CD4-positive, alpha-beta T cell (primary cell): ENCODE data around the gene LRRC72. TPM values are rescaled to one million over a fixed set of nuclear protein-coding genes. Genes with fewer than 3 reads are reported as not detected.
"Not testable (repeated sequence)": the region's sequence is repeated elsewhere in the genome, so short reads cannot be mapped to it uniquely, and the experiment has no call there.

ENCODE experiments used
- ATAC-seq: fragments of 200-7000 bp; cut with Tn5 transposase; one replicate; pipeline ENCODE4 v1.10.0; 2022; ENCODE audit warnings: mild to moderate bottlenecking; ENCODE audit not compliant: poor library complexity
- CTCF ChIA-PET: fragments of 350-600 bp; sonication (Branson Sonifier 250); formaldehyde crosslinking; loops from one replicate; lab custom pipeline; 2021; ENCODE audit warnings: antibody characterized with exemption, inconsistent platforms; lab: Charles Lee
- POLR2A ChIA-PET: fragments of 350-600 bp; sonication (Branson Sonifier 250); formaldehyde crosslinking; loops from one replicate; lab custom pipeline; 2021; ENCODE audit warnings: antibody characterized with exemption, inconsistent platforms; lab: Charles Lee
- DNase-seq, 14 experiments: peaks; one replicate each; pipeline ENCODE4 v3.0.0-alpha.2; 2013 to 2020; ENCODE audit warnings: mixed read lengths in 2 of 14
- H3K27ac ChIP-seq, 2 donors: one replicate each; pipeline versions ENCODE4 v1.5.1 to v1.7.0; 2013; ENCODE audit warnings: low read length in 2 of 2, low read depth in 1 of 2, mild to moderate bottlenecking in 1 of 2
- H3K27me3 ChIP-seq, 2 experiments: 1 replicate in 1 of 2; 2 replicates in 1 of 2; pipeline versions ENCODE4 v1.6.1 to v1.7.0; 2013; ENCODE audit warnings: low read length in 2 of 2, control low read depth in 1 of 2, mild to moderate bottlenecking in 1 of 2, moderate library complexity in 1 of 2; ENCODE audit not compliant: insufficient read depth in 2 of 2, control insufficient read depth in 1 of 2
- H3K36me3 ChIP-seq: one replicate; pipeline ENCODE4 v1.6.1; 2013; ENCODE audit warnings: low read length, control low read depth; ENCODE audit not compliant: insufficient read depth
- H3K4me1 ChIP-seq: one replicate; pipeline ENCODE4 v1.6.1; 2013; ENCODE audit warnings: low read length, control low read depth; ENCODE audit not compliant: insufficient read depth
- H3K4me3 ChIP-seq: one replicate; pipeline ENCODE4 v1.5.1; 2013; ENCODE audit warnings: mild to moderate bottlenecking, low read length, moderate library complexity
- H3K9me3 ChIP-seq, 2 experiments: 1 replicate in 1 of 2; 2 replicates in 1 of 2; pipeline versions ENCODE4 v1.6.1 to v1.7.0; 2013; ENCODE audit warnings: low read length in 2 of 2, mild to moderate bottlenecking in 2 of 2, control low read depth in 1 of 2, moderate library complexity in 1 of 2; ENCODE audit not compliant: control insufficient read depth in 1 of 2, insufficient read depth in 1 of 2
- H3K27ac Mint-ChIP-seq: one replicate; pipeline ENCODE4 v1.8.0; 2020; ENCODE audit warnings: mixed read lengths
- H3K27me3 Mint-ChIP-seq: one replicate; pipeline ENCODE4 v1.8.0; 2021; ENCODE audit warnings: mixed read lengths
- H3K36me3 Mint-ChIP-seq: one replicate; pipeline ENCODE4 v1.8.0; 2021; ENCODE audit warnings: low read depth, mixed read lengths
- H3K4me1 Mint-ChIP-seq: one replicate; pipeline ENCODE4 v1.8.0; 2021; ENCODE audit warnings: low read depth, mixed read lengths
- H3K4me3 Mint-ChIP-seq: one replicate; pipeline ENCODE4 v1.8.0; 2020; ENCODE audit warnings: mild to moderate bottlenecking, mixed read lengths
- H3K9me3 Mint-ChIP-seq: one replicate; pipeline ENCODE4 v1.8.0; 2020; ENCODE audit warnings: mixed read lengths
- CTCF ChIP-seq: fragments of 200-600 bp; IDR thresholded peaks from one replicate; pipeline ENCODE4 v1.8.0; 2022; ENCODE audit warnings: antibody characterized with exemption, mild to moderate bottlenecking
- intact Hi-C, 2 experiments: fragments of 100-400 bp; cut with DNase I in 1 of 2; cut with micrococcal nuclease in 1 of 2; formaldehyde crosslinking; loops; one replicate each; pipeline versions ENCODE4 v1.15.1 to v1.9.0; 2023 to 2025; cut with DNase I, micrococcal nuclease
- total RNA-seq, 174 experiments: library from RNA in 2 of 174; stranded (reverse) in 2 of 174; gene quantifications; one replicate each; pipeline ENCODE4 v1.2.3 and lab custom pipeline; 2021 to 2026

Gene LRRC72
- total RNA-seq, 2 experiments from 2014 or later, result not detected

GRCh38 chr7:16514271-16514670 lies 12.4 kb upstream of the LRRC72 start:
- H3K27me3 ChIP-seq, result no peaks in the 10 kb centered on the region
- no peaks in the 10 kb centered on the region for H3K36me3 ChIP-seq
- DNase-seq (no peak), ATAC-seq (no peak)
- no peaks in the 10 kb centered on the region for H3K9me3 ChIP-seq
- no peak for TF ChIP-seq CTCF
- H3K4me1 Mint-ChIP-seq, result no peaks in the 10 kb centered on the region
- H3K9me3 Mint-ChIP-seq, result peaks cover 2% of the 10 kb centered on the region
- no peak overlapping the region for H3K4me3 Mint-ChIP-seq
- intact Hi-C loops, result no loop called here
- H3K27ac Mint-ChIP-seq, result no peak overlapping the region
- H3K4me3 ChIP-seq, result no peak overlapping the region
- no peaks in the 10 kb centered on the region for H3K36me3 Mint-ChIP-seq
- ChIA-PET POLR2A (no interaction called here), CTCF (interaction anchor here (1.2 to 1.5 kb wide), 2 partner anchors 11 to 49 kb away, joined by 3 to 4 read pairs; partner anchors contain the start of gene SOSTDC1)
- peaks cover 6% of the 10 kb centered on the region for H3K27me3 Mint-ChIP-seq
- no peaks in the 10 kb centered on the region for H3K4me1 ChIP-seq
- no peak overlapping the region for H3K27ac ChIP-seq

- no peak overlapping the region for H3K4me3 Mint-ChIP-seq
- no peaks in the 10 kb centered on the region for H3K36me3 Mint-ChIP-seq
- peaks cover 2% of the 10 kb centered on the region for H3K9me3 Mint-ChIP-seq
- H3K27me3 ChIP-seq, result no peaks in the 10 kb centered on the region
- no peak for TF ChIP-seq CTCF
- no peaks in the 10 kb centered on the region for H3K4me1 ChIP-seq
- no peaks in the 10 kb centered on the region for H3K9me3 ChIP-seq
- no peak overlapping the region for H3K4me3 ChIP-seq
- no peak for ATAC-seq
- H3K4me1 Mint-ChIP-seq, result no peaks in the 10 kb centered on the region
- intact Hi-C loops, result no loop called here
- no peak overlapping the region for H3K27ac ChIP-seq
- CTCF ChIA-PET, result interaction anchor here (1.2 to 1.5 kb wide), 2 partner anchors 11 to 49 kb away, joined by 3 to 4 read pairs; partner anchors contain the start of gene SOSTDC1
- H3K27me3 Mint-ChIP-seq, result peaks cover 9% of the 10 kb centered on the region
- POLR2A ChIA-PET, result no interaction called here
- H3K27ac Mint-ChIP-seq, result no peak overlapping the region
- no peaks in the 10 kb centered on the region for H3K36me3 ChIP-seq
- DNase-seq, result no peak
Measured at GRCh38 chr7:16514729-16515128, 11.9 kb upstream of the LRRC72 start.

- Mint-ChIP-seq H3K27ac (no peak overlapping the region), H3K36me3 (no peaks in the 10 kb centered on the region), H3K27me3 (peaks cover 9% of the 10 kb centered on the region), H3K9me3 (peaks cover 2% of the 10 kb centered on the region), H3K4me1 (no peaks in the 10 kb centered on the region), H3K4me3 (no peak overlapping the region)
- ChIA-PET POLR2A (interaction anchor here (0.6 kb wide), 1 partner anchor 16 kb away, joined by 4 read pairs; no protein-coding TSS in a partner anchor), CTCF (no interaction called here)
- Histone ChIP-seq H3K4me1 (no peaks in the 10 kb centered on the region), H3K36me3 (no peaks in the 10 kb centered on the region), H3K27me3 (no peaks in the 10 kb centered on the region), H3K4me3 (no peak overlapping the region), H3K27ac (no peak overlapping the region), H3K9me3 (no peaks in the 10 kb centered on the region)
- ATAC-seq (no peak), DNase-seq (no peak)
- TF ChIP-seq CTCF, result no peak
- intact Hi-C loops, result no loop called here
Measured at GRCh38 chr7:16515785-16516685, 10.6 kb upstream of the LRRC72 start.

- H3K4me1 ChIP-seq, H3K27ac ChIP-seq, H3K36me3 Mint-ChIP-seq, H3K4me1 Mint-ChIP-seq, H3K27me3 Mint-ChIP-seq, H3K4me3 ChIP-seq, POLR2A ChIA-PET, H3K27me3 ChIP-seq, intact Hi-C loops, H3K36me3 ChIP-seq, H3K9me3 ChIP-seq, H3K27ac Mint-ChIP-seq, H3K4me3 Mint-ChIP-seq, H3K9me3 Mint-ChIP-seq, CTCF ChIA-PET, ATAC-seq, DNase-seq: not testable (repeated sequence)
Measured at GRCh38 chr7:16519985-16520384, 6.6 kb upstream of the LRRC72 start.
